HG03575 (cell line): ENCODE results near the gene SLC22A14.
"Not testable (repeated sequence)": the region's sequence is repeated elsewhere in the genome, so short reads cannot be mapped to it uniquely, and the experiment has no call there.

Experiments
- ATAC-seq: cut with Tn5 transposase; IDR thresholded peaks from one replicate; pipeline ENCODE4 v1.9.1; 2021; ENCODE audit not compliant: unreplicated experiment, insufficient number of reproducible peaks, low FRiP score; ENCODE audit errors: extremely low read depth

The SLC22A14 gene

DNA sequence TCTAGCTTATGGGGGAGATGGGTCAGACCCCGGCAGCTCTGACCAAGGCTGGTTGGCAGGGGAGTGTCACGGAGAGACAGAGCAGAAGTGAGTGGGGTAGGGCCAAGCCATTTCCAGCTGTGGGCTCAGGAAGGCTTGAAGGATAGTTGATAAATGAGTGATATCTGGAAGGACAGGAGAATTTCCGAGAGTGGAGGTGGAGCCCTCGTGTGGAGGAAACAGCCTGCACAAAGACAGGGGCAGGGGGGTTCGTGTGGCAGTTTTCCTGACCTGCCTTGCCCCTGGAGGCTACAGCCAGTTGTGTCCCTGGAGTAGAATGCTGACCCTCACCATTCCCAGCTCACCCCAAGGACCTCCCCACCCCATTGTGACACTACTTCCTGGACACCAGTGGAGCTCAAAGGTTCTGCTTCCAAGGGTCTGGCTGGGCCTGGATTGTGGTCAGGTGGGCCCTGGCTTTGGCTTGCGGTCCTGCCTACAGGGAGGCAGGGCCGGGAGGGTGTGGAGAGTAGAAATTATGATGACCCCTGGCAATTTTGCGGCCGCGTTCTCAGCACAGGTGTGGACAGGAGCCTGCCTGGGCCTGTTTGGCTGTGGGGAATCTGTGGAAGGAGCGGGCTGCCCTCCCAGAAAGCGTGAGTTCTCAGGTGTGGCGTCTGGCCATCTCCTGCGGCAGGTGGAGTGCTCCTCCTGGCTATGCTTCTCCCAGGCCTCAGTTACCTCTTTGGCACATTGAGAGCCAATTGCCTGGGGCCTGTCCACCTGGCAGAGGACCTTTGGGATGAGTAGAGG, at the start of gene SLC22A14:
Gene SLC22A14 (plus strand): TSS at position 400 of the 792 bp plus-strand sequence. CDS start 23,733 bp downstream, outside the sequence.
- no peak for ATAC-seq

DNA sequence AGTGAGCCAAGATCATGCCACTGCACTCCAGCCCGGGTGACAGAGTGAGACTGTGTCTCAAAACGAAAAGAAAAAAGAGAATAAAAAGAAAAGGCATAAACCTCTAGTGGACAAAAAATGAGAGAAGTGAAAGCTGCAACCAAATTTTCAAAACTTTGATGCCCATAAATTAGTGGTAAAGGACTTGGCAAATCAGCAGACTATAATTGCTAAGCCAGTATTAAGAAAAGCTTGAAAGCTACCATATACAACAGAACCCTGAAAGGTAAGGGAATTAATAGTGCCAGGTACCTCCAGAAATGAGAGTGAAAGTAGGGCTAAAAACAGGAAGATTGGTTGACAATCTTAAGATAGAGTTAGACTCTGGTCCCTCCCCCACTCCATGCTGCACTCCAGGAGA, 49.4 kb upstream of the SLC22A14 start:
- ATAC-seq = no peak

DNA sequence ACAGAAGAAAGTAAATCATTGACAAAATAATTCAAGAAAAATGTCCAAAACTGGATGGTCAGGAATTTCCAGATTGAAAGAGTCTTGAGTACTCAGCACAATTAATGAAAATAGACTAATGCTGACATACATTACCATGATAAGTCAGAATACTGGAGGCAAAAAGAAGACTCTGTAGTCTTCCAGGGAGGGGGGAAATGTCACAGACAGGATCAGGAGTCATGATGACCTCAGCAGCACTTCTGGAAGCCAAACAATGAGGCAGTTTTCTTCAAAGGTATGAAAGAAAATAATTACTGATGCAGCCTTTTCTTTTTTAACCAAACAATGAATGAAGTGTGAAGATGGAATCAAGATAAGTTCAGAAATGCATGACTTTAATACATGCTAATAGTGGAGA, 46.6 kb upstream of the SLC22A14 start:
- ATAC-seq = no peak

DNA sequence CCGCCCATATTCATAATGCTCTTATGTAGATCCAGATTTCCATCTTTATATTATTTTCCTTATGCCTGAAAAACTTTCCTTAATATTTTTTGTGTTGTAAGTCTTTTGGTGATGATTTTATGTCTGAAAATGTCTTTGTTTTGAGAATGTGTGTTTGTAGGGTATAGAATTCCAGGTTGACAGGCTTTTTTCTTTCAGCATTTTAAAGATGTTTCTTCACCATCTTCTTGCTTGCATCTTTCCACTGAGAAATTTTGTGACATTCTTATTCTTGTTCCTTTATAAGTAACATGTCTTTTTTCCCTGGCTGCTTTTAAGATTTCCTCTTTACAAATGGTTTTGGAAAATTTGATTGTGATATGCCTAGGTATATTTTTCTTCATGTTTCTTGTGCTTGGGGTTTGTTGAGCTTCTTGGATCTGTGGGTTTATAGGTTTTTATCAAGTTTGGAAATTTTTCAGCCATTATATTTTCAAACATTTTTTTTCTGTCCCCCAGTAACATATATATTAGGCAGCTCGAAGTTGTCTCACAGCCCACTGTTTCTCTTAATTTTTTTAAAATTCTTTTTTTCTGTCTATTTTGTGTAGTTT, 43.6 kb upstream of the SLC22A14 start:
- ATAC-seq = no peak

DNA sequence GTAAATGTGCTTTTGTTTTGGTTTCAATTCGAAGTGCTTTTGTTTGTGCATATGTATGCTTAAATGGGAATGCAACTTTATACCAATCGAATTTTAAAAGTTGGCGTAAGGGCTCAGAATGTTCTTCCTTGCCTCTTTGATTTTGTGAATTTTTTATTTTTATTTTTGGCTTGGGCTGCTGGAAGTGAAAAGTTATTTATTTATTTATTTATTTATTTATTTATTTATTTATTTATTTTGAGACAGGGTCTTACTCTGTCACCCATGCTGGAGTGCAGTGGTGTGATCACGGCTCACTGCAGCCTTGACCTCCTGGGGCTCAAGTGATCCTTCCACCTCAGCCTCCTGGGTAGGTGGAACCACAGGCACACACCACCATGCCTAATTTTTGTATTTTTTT, 39.3 kb upstream of the SLC22A14 start:
- not testable (repeated sequence) for ATAC-seq

DNA sequence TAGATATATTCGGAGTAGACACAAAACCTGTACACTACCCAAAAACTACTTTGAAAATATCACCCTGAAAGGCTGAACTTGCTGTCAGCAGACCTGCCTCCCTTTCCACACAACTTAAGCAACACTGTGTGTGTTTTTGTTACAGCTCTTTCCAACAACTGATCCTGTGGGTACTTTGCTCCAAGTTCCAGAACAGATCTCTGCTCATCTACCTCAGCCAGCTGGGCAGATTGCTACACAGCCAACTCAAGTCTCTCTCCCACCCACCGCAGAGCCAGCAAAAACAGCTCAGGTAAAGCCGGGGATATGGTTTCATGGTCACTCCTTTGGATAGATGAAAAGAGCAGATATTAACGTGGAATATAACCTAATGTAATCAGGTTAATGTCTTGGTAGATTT, 36.2 kb upstream of the SLC22A14 start:
- ATAC-seq = no peak

- no peak for ATAC-seq
These were observed 34.6 kb upstream of the SLC22A14 start for GRCh38 chr3:38247366-38248035.

DNA sequence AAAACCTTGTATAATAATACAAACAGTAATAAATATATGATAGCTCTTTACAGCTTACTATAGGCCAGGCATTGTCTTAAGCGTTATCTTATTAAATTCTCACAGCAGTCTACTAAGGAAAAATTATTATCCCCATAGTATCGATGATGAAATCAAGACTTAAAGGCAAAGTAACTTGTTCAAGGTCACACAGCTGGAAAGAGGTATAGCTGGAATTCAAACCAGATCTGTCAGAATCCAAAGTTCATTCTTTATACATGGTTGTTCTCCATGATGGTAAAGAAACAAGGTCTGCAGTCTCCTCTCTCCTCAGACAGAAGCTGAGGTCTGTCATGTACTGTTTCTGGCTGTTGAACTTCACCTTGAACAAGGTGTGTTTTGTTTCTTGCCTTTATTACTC, 31.9 kb upstream of the SLC22A14 start:
- ATAC-seq = no peak

- ATAC-seq = no peak
These were observed 30.9 kb upstream of the SLC22A14 start for GRCh38 chr3:38251197-38251596.

GRCh38 chr3:38253704-38254103, 28.4 kb upstream of the SLC22A14 start:
- no peak for ATAC-seq

GRCh38 chr3:38254872-38255271, 27.2 kb upstream of the SLC22A14 start:
- ATAC-seq = no peak

GRCh38 chr3:38255627-38256026, 26.5 kb upstream of the SLC22A14 start:
- ATAC-seq = no peak

- no peak for ATAC-seq
These were observed 24.5 kb upstream of the SLC22A14 start for GRCh38 chr3:38257583-38257982.

DNA sequence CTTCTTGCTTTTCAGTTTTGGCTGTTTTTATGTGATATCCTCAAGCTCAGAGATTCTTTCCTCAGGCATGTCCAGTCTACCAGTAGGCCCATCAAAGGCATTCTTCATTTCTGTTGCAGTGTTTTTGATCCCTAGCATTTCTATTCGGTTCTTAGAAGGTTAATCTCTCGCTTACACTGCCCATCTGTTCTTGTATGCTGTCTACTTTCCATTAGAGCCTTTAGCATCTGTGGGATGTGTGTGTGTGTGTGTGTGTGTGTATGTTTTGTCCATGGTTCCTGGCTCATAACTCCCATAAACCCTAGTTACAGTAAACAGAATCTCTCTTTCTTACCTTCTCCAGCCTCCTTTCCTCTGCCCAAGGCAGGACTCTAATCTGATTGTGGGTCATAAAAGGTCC, 21.6 kb upstream of the SLC22A14 start:
- no peak for ATAC-seq

DNA sequence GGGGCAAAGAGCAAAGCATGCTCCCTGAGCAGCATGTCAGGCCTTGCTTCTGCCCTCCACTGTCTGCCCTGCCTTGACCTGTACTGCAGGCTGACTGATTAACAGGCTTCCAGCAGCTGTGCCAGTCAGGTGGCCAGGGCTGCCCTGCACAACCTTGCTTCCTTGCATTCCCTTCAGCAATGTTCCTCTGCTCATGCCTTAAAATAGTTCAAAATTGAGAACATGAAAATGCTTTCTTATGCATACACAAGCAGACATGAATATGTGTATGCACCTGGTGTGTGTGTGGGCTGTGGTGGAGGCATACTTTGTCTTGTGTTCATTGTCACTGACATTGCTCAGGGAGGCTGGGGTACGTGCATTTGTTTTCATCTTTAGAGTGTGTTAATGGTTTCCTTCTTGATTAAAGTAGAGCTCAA, 17.7 kb upstream of the SLC22A14 start:
- no peak for ATAC-seq

GRCh38 chr3:38264779-38265178, 17.3 kb upstream of the SLC22A14 start:
- no peak for ATAC-seq

GRCh38 chr3:38265604-38266307, 16.3 kb upstream of the SLC22A14 start, which contains the start of gene SLC22A13:
Gene SLC22A13 (plus strand): TSS chr3:38265812. CDS start chr3:38265861, 49 bp downstream.
- ATAC-seq = no peak

- no peak for ATAC-seq
These were observed 15.3 kb upstream of the SLC22A14 start for GRCh38 chr3:38266810-38267209.

DNA sequence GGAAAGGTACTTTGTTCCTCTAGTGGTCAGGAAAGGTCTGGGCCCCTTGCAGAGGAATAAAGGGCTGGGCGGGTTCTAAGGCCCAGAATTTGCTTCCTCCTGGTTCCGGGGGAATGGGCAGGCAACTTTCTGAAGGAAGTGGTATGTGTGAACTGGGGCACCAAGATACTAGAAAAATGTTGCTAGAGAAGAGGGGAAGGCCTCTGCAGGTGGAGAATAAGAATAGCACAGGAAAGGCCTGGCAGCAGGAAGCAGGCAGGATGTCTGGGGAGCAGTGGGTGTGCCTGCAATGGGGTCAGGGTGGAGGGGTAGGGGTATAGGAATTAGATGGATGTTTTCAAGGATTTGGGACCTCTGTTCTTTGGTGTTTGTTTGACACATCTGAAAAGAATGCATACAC, 14.4 kb upstream of the SLC22A14 start:
- ATAC-seq = no peak
